Calu3 (cell line): ENCODE results near the gene CLEC10A. TPM values are rescaled to one million over a fixed set of nuclear protein-coding genes. Genes with fewer than 3 reads are reported as not detected.

ENCODE experiments used
- BruUV-seq: library from RNA; stranded (reverse); fragments of 400-500 nt; replicated peaks from 2 replicates; lab custom pipeline; 2021; lab: Mats Ljungman, UMichigan
- CTCF ChIA-PET: fragments of 300-600 bp; sonication (Branson Sonifier 250); formaldehyde crosslinking; loops from one replicate; lab custom pipeline; 2022; ENCODE audit warnings: antibody characterized with exemption; lab: Charles Lee
- DNase-seq: peaks from one replicate; pipeline ENCODE4 v3.0.0; 2022
- H3K27ac Mint-ChIP-seq: one replicate; pipeline ENCODE4 v1.8.0; 2022; ENCODE audit warnings: mixed read lengths; ENCODE audit not compliant: unreplicated experiment
- H3K27me3 Mint-ChIP-seq: one replicate; pipeline ENCODE4 v1.8.0; 2022; ENCODE audit warnings: mixed read lengths; ENCODE audit not compliant: unreplicated experiment
- H3K36me3 Mint-ChIP-seq: one replicate; pipeline ENCODE4 v1.8.0; 2022; ENCODE audit warnings: mild to moderate bottlenecking, moderate library complexity, mixed read lengths; ENCODE audit not compliant: insufficient read depth, unreplicated experiment
- H3K4me1 Mint-ChIP-seq: one replicate; pipeline ENCODE4 v1.8.0; 2022; ENCODE audit warnings: mild to moderate bottlenecking, low read depth, mixed read lengths; ENCODE audit not compliant: unreplicated experiment
- H3K4me3 Mint-ChIP-seq: one replicate; pipeline ENCODE4 v1.8.0; 2022; ENCODE audit warnings: mild to moderate bottlenecking, low read depth, moderate library complexity, mixed read lengths; ENCODE audit not compliant: unreplicated experiment
- H3K9me3 Mint-ChIP-seq: one replicate; pipeline ENCODE4 v1.8.0; 2022; ENCODE audit warnings: low read depth, mixed read lengths; ENCODE audit not compliant: unreplicated experiment
- CTCF ChIP-seq: fragments of 200-600 bp; IDR thresholded peaks from one replicate; pipeline ENCODE4 v1.8.0; 2022; ENCODE audit warnings: antibody characterized with exemption; ENCODE audit not compliant: unreplicated experiment
- intact Hi-C: fragments of 100-400 bp; cut with micrococcal nuclease; formaldehyde crosslinking; loops from one replicate; pipeline ENCODE4 v1.10.0; 2022; ENCODE audit not compliant: unreplicated experiment
- total RNA-seq: library from RNA; stranded (reverse); gene quantifications from 2 replicates; pipeline ENCODE4 v1.2.3, GENCODE V29; 2022

Gene CLEC10A
- total RNA-seq, 1 experiment from 2014 or later, result not detected

DNA sequence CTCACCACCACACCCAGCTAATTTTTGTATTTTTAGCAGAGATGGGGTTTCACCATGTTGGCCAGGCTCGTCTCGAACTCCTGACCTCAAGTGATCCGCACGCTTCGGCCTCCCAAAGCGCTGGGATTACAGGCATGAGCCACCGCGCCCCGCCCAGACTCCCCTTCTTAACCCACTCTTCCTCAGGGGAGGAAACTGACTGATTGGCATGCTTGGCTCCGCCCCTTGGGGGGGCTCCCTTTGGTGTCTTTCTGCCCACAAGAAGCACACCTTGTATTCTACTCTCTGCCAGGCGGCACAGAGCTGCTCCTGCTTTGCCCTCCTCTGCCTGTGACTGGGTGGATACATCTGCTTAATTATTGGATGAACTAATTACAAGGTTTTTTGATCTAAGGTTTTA is 39.3 kb upstream of the CLEC10A start:
- peaks cover 12% of the 10 kb centered on the region for H3K27me3 Mint-ChIP-seq
- no peak overlapping the region for H3K4me3 Mint-ChIP-seq
- no peak overlapping the region for H3K27ac Mint-ChIP-seq
- no peaks in the 10 kb centered on the region for H3K36me3 Mint-ChIP-seq
- no peaks in the 10 kb centered on the region for H3K4me1 Mint-ChIP-seq
- intact Hi-C loops, result no loop called here
- DNase-seq, result no peak
- TF ChIP-seq CTCF, result no peak
- no TSS peak for BruUV-seq
- CTCF ChIA-PET, result no interaction called here
- H3K9me3 Mint-ChIP-seq, result no peaks in the 10 kb centered on the region

DNA sequence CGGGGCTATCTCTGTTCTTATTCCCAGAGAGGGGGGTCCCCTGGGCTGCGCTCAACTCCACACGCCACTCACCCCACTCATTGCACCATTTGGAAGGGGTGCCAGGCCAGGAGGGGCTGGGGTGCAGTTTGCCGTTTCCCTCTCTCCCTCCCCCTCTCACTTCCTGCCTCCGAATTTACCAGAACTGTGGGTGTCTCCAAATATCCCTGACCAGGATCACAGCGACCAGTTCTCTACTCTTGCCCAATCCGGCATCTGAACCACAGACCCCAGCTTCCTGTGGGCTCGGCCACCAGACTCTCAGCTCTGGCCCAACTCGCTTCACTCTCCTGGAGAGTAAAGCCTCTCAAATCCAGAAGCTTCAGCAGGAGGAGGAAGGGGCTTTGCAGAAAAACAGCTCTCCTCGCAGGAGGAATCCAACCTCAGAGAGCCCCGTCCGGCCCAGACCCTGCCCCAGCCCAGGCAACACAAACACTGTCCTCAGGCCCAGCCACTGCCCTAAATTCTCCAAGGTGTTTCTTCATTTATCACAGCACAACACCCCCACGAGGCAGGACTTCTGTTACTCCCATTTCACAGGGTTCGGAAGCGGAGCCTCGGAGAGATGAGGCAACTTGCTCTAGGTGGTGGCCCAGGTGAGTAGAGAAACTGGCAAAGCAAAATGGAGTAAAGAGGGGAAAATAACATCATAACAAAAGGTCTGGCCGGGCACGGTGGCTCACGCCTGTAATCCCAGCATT is 35.0 kb upstream of the CLEC10A start:
- H3K27ac Mint-ChIP-seq, result no peak overlapping the region
- CTCF ChIA-PET, result no interaction called here
- H3K4me3 Mint-ChIP-seq, result no peak overlapping the region
- no peaks in the 10 kb centered on the region for H3K4me1 Mint-ChIP-seq
- no peaks in the 10 kb centered on the region for H3K36me3 Mint-ChIP-seq
- BruUV-seq, result no TSS peak
- H3K9me3 Mint-ChIP-seq, result no peaks in the 10 kb centered on the region
- intact Hi-C loops, result no loop called here
- no peaks in the 10 kb centered on the region for H3K27me3 Mint-ChIP-seq
- no peak for DNase-seq
- TF ChIP-seq CTCF, result no peak

- Mint-ChIP-seq H3K4me3 (no peak within 1 kb of the TSS), H3K36me3 (no peaks in the 10 kb centered on the region), H3K9me3 (no peaks in the 10 kb centered on the region), H3K27ac (no peak within 1 kb of the TSS), H3K4me1 (no peaks in the 10 kb centered on the region), H3K27me3 (no peaks in the 10 kb centered on the region)
- intact Hi-C loops, result no loop called here
- TF ChIP-seq CTCF, result no peak
- no TSS peak for BruUV-seq
- CTCF ChIA-PET, result no interaction called here
- no peak for DNase-seq
Measured at GRCh38 chr17:7114241-7114874, 34.3 kb upstream of the CLEC10A start, which contains the start of gene ASGR2. Gene ASGR2 (minus strand): TSS chr17:7114822. CDS start chr17:7114240, 582 bp downstream.

- Mint-ChIP-seq H3K27me3 (no peaks in the 10 kb centered on the region), H3K4me1 (no peaks in the 10 kb centered on the region), H3K4me3 (no peak overlapping the region), H3K36me3 (no peaks in the 10 kb centered on the region), H3K27ac (no peak overlapping the region), H3K9me3 (no peaks in the 10 kb centered on the region)
- intact Hi-C loops, result no loop called here
- CTCF ChIA-PET, result no interaction called here
- no peak for TF ChIP-seq CTCF
- no TSS peak for BruUV-seq
- DNase-seq, result no peak
Measured at GRCh38 chr17:7113273-7114071, 33.4 kb upstream of the CLEC10A start.
